DOHH2 (cell line): ENCODE measurements around the gene ADAMTS9.
"Not testable (repeated sequence)": the region's sequence is repeated elsewhere in the genome, so short reads cannot be mapped to it uniquely, and the experiment has no call there.

Experiments
- H3F3A ChIP-seq: fragments of 200-600 bp; sonication (generic), shearing (Covaris generic); 2 replicates; pipeline ENCODE4 v1.6.0; 2016; ENCODE audit warnings: antibody characterized with exemption, mild to moderate bottlenecking; ENCODE audit not compliant: control insufficient read depth, insufficient read depth
- H3K27ac ChIP-seq: fragments of 200-600 bp; sonication (generic); 2 replicates; pipeline ENCODE4 v1.5.1; 2014; ENCODE audit warnings: low read depth, mild to moderate bottlenecking, low read length, moderate library complexity
- H3K27me3 ChIP-seq: fragments of 200-600 bp; sonication (generic); 2 replicates; pipeline ENCODE4 v1.6.1; 2014; ENCODE audit warnings: mild to moderate bottlenecking, low read length, mixed read lengths; ENCODE audit not compliant: control insufficient read depth
- H3K36me3 ChIP-seq: fragments of 200-600 bp; sonication (generic); 2 replicates; pipeline ENCODE4 v1.6.1; 2014; ENCODE audit warnings: mild to moderate bottlenecking, low read length, moderate library complexity, mixed read lengths; ENCODE audit not compliant: control insufficient read depth
- H3K4me1 ChIP-seq: fragments of 200-600 bp; sonication (generic); 2 replicates; pipeline ENCODE4 v1.6.1; 2014; ENCODE audit warnings: mild to moderate bottlenecking, low read length, mixed read lengths; ENCODE audit not compliant: control insufficient read depth
- H3K4me2 ChIP-seq: fragments of 200-600 bp; sonication (generic); 2 replicates; pipeline ENCODE4 v1.6.0; 2014; ENCODE audit warnings: mild to moderate bottlenecking, low read length, moderate library complexity
- H3K4me3 ChIP-seq: fragments of 200-600 bp; sonication (generic); 2 replicates; pipeline ENCODE4 v1.5.1; 2014; ENCODE audit warnings: mild to moderate bottlenecking, low read length, mixed read lengths
- H3K79me2 ChIP-seq: fragments of 200-600 bp; sonication (generic); 2 replicates; pipeline ENCODE4 v1.6.1; 2014; ENCODE audit warnings: mild to moderate bottlenecking, low read length, mixed read lengths; ENCODE audit not compliant: control insufficient read depth
- H3K9me2 ChIP-seq: fragments of 200-600 bp; sonication (generic); replicated peaks from 2 replicates; pipeline ENCODE4 v1.6.1; 2014; ENCODE audit warnings: mild to moderate bottlenecking, low read length, mixed read lengths; ENCODE audit not compliant: control insufficient read depth
- H3K9me3 ChIP-seq: fragments of 200-600 bp; sonication (generic); 2 replicates; pipeline ENCODE4 v1.6.1; 2014; ENCODE audit warnings: antibody characterized with exemption, low read length, mixed read lengths; ENCODE audit not compliant: control insufficient read depth, insufficient read depth
- H4K20me1 ChIP-seq: fragments of 200-600 bp; sonication (generic); 2 replicates; pipeline ENCODE4 v1.6.0; 2014; ENCODE audit warnings: low read depth, mild to moderate bottlenecking, antibody characterized with exemption, low read length, moderate library complexity; ENCODE audit not compliant: control insufficient read depth, insufficient read depth
- EZH2phosphoT487 ChIP-seq: fragments of 200-600 bp; sonication (generic); IDR thresholded peaks from 2 replicates; pipeline ENCODE4 v1.6.1; 2017; ENCODE audit warnings: borderline replicate concordance, mild to moderate bottlenecking, antibody characterized with exemption, low read length, moderate library complexity, mixed read lengths
- TF ChIP-seq, protein P1 (sequence below): fragments of 200-600 bp; sonication (generic); IDR thresholded peaks from one replicate; pipeline ENCODE4 v1.5.1; 2014; ENCODE audit warnings: antibody characterized with exemption, mild to moderate bottlenecking, low read depth, low read length; ENCODE audit not compliant: poor library complexity, severe bottlenecking

Gene ADAMTS9

DNA sequence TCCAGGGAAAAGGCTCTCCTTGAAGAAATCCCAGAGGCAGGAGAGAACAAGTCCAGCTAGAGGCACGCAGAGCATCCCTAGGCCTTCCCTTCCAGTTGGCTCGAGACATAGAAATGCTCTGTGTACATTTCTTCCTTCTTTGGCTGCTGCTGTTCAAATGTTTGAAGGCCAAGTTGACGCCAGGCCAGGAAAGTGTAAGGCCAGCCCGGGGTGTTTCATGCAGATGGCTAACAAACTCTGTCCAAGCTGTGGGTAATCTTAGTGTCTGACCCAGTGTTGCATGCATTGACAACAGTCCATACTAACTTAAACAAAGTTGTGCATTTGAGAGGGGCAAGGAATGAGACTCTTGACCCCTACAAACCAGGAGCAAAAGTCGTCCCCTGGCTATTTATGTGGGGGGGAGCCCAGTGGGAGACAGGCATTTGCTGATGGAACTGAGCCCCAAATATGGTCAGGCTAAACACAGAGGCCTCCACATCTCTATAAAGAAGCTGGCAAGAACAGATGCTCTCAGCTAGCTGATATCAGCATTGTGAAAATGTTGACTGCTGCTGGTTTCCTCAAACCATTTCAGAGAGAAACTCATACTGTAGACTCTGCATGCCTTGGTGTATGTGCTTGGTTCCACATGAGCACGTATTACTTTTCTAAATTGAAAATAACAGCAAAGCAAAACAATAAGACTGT, 139.5 kb downstream of the ADAMTS9 start:
- H3K27me3 ChIP-seq: no peaks in the 10 kb centered on the region
- no peak overlapping the region for H3K4me2 ChIP-seq
- H3K36me3 ChIP-seq: no peaks in the 10 kb centered on the region
- no peak overlapping the region for H3K27ac ChIP-seq
- no peaks in the 10 kb centered on the region for H3K9me2 ChIP-seq
- no peaks in the 10 kb centered on the region for H4K20me1 ChIP-seq
- no peaks in the 10 kb centered on the region for H3K9me3 ChIP-seq
- TF ChIP-seq EZH2phosphoT487: no peak
- TF ChIP-seq, protein P1, sequence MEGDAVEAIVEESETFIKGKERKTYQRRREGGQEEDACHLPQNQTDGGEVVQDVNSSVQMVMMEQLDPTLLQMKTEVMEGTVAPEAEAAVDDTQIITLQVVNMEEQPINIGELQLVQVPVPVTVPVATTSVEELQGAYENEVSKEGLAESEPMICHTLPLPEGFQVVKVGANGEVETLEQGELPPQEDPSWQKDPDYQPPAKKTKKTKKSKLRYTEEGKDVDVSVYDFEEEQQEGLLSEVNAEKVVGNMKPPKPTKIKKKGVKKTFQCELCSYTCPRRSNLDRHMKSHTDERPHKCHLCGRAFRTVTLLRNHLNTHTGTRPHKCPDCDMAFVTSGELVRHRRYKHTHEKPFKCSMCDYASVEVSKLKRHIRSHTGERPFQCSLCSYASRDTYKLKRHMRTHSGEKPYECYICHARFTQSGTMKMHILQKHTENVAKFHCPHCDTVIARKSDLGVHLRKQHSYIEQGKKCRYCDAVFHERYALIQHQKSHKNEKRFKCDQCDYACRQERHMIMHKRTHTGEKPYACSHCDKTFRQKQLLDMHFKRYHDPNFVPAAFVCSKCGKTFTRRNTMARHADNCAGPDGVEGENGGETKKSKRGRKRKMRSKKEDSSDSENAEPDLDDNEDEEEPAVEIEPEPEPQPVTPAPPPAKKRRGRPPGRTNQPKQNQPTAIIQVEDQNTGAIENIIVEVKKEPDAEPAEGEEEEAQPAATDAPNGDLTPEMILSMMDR: no peak
- no peaks in the 10 kb centered on the region for H3F3A ChIP-seq
- no peaks in the 10 kb centered on the region for H3K79me2 ChIP-seq
- no peaks in the 10 kb centered on the region for H3K4me1 ChIP-seq
- H3K4me3 ChIP-seq: no peak overlapping the region

DNA sequence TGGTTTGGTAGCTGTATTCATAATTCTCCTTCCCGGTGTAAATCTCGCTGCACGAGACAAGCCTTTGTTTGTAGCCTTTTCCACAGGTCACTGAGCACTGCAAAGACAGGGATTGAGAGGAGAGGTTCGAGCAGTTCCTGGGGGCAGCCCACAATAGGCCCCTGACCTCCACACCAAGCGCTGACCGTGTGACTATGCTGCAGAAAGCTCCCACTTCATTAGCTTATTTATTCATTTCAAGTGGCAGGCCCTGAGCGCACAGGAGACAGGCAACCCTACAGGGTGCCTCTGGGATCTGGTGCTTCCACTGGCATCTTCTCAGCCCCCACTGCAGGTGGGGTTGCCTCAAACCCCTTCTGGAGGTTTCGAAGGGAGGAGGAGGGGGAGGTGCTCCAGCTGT, 140.9 kb downstream of the ADAMTS9 start:
- no peaks in the 10 kb centered on the region for H3K27me3 ChIP-seq
- H3K4me2 ChIP-seq: no peak overlapping the region
- no peak overlapping the region for H3K4me3 ChIP-seq
- H3K4me1 ChIP-seq: no peaks in the 10 kb centered on the region
- no peaks in the 10 kb centered on the region for H4K20me1 ChIP-seq
- TF ChIP-seq EZH2phosphoT487: no peak
- TF ChIP-seq, protein P1: no peak
- H3K36me3 ChIP-seq: no peaks in the 10 kb centered on the region
- H3K9me3 ChIP-seq: no peaks in the 10 kb centered on the region
- H3K9me2 ChIP-seq: no peaks in the 10 kb centered on the region
- no peaks in the 10 kb centered on the region for H3F3A ChIP-seq
- H3K79me2 ChIP-seq: no peaks in the 10 kb centered on the region
- no peak overlapping the region for H3K27ac ChIP-seq

DNA sequence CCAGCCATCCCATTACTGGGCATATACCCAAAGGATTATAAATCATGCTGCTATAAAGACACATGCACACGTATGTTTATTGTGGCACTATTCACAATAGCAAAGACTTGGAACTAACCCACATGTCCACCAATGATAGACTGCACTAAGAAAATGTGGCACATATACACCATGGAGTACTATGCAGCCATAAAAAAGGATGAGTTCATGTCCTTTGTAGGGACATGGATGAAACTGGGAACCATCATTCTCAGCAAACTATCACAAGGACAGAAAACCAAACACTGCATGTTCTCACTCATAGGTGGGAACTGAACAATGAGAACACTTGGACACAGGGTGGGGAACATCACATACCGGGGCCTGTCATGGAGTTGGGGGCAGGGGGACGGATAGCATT, 142.6 kb downstream of the ADAMTS9 start:
- not testable (repeated sequence) for H3K79me2 ChIP-seq, H3K36me3 ChIP-seq, H3K27ac ChIP-seq, H3K27me3 ChIP-seq, H3K9me3 ChIP-seq, H3K4me3 ChIP-seq, H3K4me2 ChIP-seq, H3K9me2 ChIP-seq, H3K4me1 ChIP-seq, H4K20me1 ChIP-seq, H3F3A ChIP-seq

DNA sequence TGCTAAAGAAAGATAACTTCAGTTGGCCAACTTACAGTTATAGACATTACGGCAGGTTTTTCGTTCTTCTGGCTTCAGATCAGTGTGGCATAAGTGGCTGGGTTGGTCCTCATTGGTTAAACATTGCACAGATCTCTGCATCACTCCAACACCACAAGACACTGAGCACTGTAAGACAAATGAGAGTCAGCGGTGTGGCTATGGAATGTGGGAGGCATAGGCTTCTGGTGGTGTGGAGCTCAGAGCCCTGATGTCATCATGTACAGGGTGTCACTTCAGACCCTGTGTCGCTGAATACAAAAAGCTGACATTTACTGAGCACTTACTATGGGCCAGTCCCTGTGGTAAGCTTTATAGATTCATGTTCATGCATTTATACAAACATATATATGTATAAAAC, 146.0 kb downstream of the ADAMTS9 start:
- H3K27ac ChIP-seq: no peak overlapping the region
- TF ChIP-seq, protein P1: no peak
- no peak for TF ChIP-seq EZH2phosphoT487
- H3F3A ChIP-seq: no peaks in the 10 kb centered on the region
- H3K4me1 ChIP-seq: no peaks in the 10 kb centered on the region
- H3K9me2 ChIP-seq: no peaks in the 10 kb centered on the region
- H3K27me3 ChIP-seq: no peaks in the 10 kb centered on the region
- H3K79me2 ChIP-seq: no peaks in the 10 kb centered on the region
- H3K4me3 ChIP-seq: no peak overlapping the region
- H3K4me2 ChIP-seq: no peak overlapping the region
- H4K20me1 ChIP-seq: no peaks in the 10 kb centered on the region
- no peaks in the 10 kb centered on the region for H3K36me3 ChIP-seq
- no peaks in the 10 kb centered on the region for H3K9me3 ChIP-seq
